T-helper 1 cell treated with Interleukin-12 subunit alpha and Interleukin-12 subunit beta and Interleukin-4 antibody, amounts not matched to agents 30 ng/mL and 1 ng/mL, for 36 hours (primary cell): Measurements from ENCODE around the gene CDH6. TPM values are rescaled to one million over a fixed set of nuclear protein-coding genes. Genes with fewer than 3 reads are reported as not detected.

ENCODE experiments used
- intact Hi-C: fragments of 100-400 bp; cut with micrococcal nuclease; formaldehyde crosslinking; loops from one replicate; pipeline ENCODE4 v1.15.1; 2024
- total RNA-seq: library from RNA; stranded (reverse); gene quantifications from 2 replicates; pipeline ENCODE4 v1.2.3, GENCODE V29; 2022

CDH6 gene
- total RNA-seq, 1 donor from 2014 or later = not detected

- intact Hi-C loops = no loop called here
Observed at GRCh38 chr5:31375999-31376720, 182.7 kb downstream of the CDH6 start.

GRCh38 chr5:31377274-31377946 is 183.9 kb downstream of the CDH6 start:
- intact Hi-C loops = no loop called here

DNA sequence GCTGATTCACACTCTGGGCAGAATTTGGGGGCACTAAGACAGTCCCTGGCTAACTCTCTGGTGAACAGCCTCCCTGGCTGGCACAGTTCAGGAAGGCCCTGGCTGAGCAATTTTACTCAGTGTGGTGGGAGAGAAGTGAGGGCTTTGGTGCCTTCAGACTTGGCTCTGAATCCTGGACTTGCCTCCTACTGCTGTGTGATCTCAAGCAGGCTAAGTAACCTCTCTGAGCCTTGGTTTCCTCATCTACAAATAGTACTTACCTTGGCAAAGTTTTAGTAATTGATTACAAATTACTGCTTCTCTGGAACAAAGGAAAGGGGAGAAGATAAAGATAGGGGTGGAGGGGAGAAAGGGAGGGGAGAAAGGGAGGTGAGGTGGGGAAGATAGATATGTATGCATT is 184.7 kb downstream of the CDH6 start:
- intact Hi-C loops = no loop called here
